Ovary (tissue), 3 donors: ENCODE measurements around the gene RPL21.

ENCODE experiments used
- CTCF ChIP-seq, 3 donors: fragments of 450-650 bp in 2 of 3; fragments of 200-600 bp in 1 of 3; IDR thresholded peaks; one replicate each; pipeline versions ENCODE4 v1.5.1 to v1.8.0; 2016 to 2022; ENCODE audit warnings: antibody characterized with exemption in 3 of 3, mild to moderate bottlenecking in 1 of 3
- EP300 ChIP-seq: sonication (generic); formaldehyde crosslinking; IDR thresholded peaks from one replicate; pipeline ENCODE4 v1.6.1; 2017; ENCODE audit warnings: antibody characterized with exemption
- donor health status: DM: no; HTN: no; CAD: no.

- TF ChIP-seq CTCF (IDR thresholded peaks at IDR 0.05) (no peak), EP300 (no peak)
These were observed 8.5 kb downstream of the RPL21 start for GRCh38 chr13:27259831-27260230.
